HG03103 (cell line): Measurements from ENCODE around the gene TENT5C.

ENCODE experiments used
- ATAC-seq: cut with Tn5 transposase; IDR thresholded peaks from one replicate; pipeline ENCODE4 v1.9.1; 2021; ENCODE audit warnings: low read depth; ENCODE audit not compliant: unreplicated experiment

TENT5C gene

GRCh38 chr1:117653195-117653594 lies 47.3 kb downstream of the TENT5C start:
- ATAC-seq, result no peak

GRCh38 chr1:117653732-117654492 lies 48.1 kb downstream of the TENT5C start:
- ATAC-seq, result peak; percentile 4

- ATAC-seq, result peak; percentile 71
Measured at GRCh38 chr1:117654493-117655219, 48.8 kb downstream of the TENT5C start.

- no peak for ATAC-seq
Measured at GRCh38 chr1:117655220-117655577, 49.4 kb downstream of the TENT5C start.

- peak; percentile 45 for ATAC-seq
Measured at GRCh38 chr1:117656202-117656641, 50.4 kb downstream of the TENT5C start.

GRCh38 chr1:117657031-117657430 lies 51.2 kb downstream of the TENT5C start:
- no peak for ATAC-seq

GRCh38 chr1:117657949-117658660 lies 52.3 kb downstream of the TENT5C start:
- no peak for ATAC-seq

GRCh38 chr1:117658676-117659075 lies 52.8 kb downstream of the TENT5C start:
- ATAC-seq, result peak; percentile 24

- ATAC-seq, result no peak
Measured at GRCh38 chr1:117659550-117660270, 53.9 kb downstream of the TENT5C start.

- ATAC-seq, result no peak
Measured at GRCh38 chr1:117660271-117660965, 54.6 kb downstream of the TENT5C start.

GRCh38 chr1:117661027-117661426 lies 55.2 kb downstream of the TENT5C start:
- no peak for ATAC-seq

GRCh38 chr1:117662667-117663066 lies 56.8 kb downstream of the TENT5C start:
- no peak for ATAC-seq

GRCh38 chr1:117663156-117663902 lies 57.5 kb downstream of the TENT5C start:
- no peak for ATAC-seq

GRCh38 chr1:117664314-117664713 lies 58.5 kb downstream of the TENT5C start:
- peak; percentile 96 for ATAC-seq

GRCh38 chr1:117665556-117666270 lies 59.9 kb downstream of the TENT5C start:
- no peak for ATAC-seq

GRCh38 chr1:117669572-117669971 lies 63.7 kb downstream of the TENT5C start:
- ATAC-seq, result no peak

GRCh38 chr1:117670976-117671780 lies 65.3 kb downstream of the TENT5C start:
- no peak for ATAC-seq
